ENCODE data around the gene UBE2E1.
"Not testable (repeated sequence)": the region's sequence is repeated elsewhere in the genome, so short reads cannot be mapped to it uniquely, and the experiment has no call there.

UBE2E1 gene

DNA sequence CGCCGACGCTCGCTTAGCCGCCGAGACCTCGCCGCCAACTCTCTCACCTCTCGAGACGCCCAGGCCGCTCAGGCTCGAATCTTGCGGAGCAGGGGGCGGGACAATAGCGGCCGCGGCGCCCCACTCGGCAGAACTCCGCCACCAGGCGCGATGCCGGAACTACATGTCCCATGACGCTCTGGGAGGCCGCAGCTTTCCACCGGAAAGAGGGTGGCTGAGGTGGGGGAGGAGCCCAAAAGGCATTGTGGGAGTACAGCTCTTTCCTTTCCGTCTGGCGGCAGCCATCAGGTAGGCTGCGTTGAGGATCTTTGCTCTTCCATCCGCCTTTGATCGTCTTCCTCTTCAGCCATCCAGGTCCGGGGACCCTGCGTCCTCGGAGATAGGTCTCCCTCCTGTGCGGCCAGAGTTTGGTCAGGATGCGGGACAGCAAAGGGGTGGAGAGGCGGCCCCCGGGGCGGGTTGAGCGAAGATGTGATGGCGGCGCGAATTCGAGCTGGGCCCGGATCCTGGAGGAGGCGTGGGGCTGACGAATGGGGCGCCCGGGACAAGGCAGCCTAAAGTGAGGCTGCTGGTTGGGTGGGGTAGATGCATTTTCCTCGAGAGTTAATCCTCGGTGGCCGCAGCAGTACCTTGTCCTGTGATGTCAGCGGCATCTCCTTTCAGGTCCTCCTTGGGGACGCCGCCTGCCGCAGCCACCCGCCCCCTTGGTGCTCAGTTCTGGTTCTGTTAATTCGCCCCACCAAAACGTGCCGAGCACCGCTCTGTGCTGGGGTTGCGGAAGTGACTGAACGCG, 111.3 kb downstream of the UBE2E1 start, which contains the start of the genes NKIRAS1 and RPL15:
TSS of gene NKIRAS1 (minus strand) at position 105 of the 793 bp plus-strand sequence. CDS start 6,086 bp downstream, outside the sequence.
TSS of gene RPL15 (plus strand) at position 247 of the 793 bp plus-strand sequence. CDS start 728 bp downstream, outside the sequence.
- DNase-seq (ENCODE audit: low spot score): peak; percentile 97

DNA sequence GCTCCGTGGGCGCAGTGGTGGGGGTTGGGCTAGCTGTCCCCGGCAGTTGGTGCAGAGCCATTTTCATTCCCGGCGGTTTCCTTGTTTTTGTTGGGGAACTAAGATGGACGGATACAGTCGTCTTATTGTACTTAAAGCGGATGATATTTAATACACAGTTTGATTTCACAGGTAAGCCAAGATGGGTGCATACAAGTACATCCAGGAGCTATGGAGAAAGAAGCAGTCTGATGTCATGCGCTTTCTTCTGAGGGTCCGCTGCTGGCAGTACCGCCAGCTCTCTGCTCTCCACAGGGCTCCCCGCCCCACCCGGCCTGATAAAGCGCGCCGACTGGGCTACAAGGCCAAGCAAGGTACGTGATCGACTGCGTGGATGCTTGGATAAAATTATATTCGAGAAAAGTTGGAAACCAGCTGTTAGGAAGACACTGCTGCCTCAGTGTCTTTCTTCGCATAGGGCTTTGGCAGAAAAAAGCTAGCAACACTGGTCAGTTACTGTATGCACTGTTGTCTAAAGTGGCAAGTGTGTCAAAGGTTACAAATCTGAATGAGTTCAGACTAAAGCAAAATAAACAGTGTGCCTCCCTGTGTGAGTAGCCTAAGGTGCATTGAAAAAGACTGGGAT, 112.0 kb downstream of the UBE2E1 start:
- not testable (repeated sequence) for DNase-seq (ENCODE audit: low spot score)

- not testable (repeated sequence) for DNase-seq (ENCODE audit: low spot score)
Measured at GRCh38 chr3:23918331-23918730, 112.6 kb downstream of the UBE2E1 start.

DNA sequence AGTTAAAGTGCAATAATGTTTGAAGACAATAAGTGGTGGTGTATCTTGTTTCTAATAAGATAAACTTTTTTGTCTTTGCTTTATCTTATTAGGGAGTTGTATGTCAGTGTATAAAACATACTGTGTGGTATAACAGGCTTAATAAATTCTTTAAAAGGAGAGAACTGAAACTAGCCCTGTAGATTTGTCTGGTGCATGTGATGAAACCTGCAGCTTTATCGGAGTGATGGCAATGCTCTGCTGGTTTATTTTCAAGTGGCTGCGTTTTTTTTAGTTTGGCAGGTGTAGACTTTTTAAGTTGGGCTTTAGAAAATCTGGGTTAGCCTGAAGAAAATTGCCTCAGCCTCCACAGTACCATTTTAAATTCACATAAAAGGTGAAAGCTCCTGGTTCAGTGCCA, 113.9 kb downstream of the UBE2E1 start:
- DNase-seq (ENCODE audit: low spot score): no peak

DNA sequence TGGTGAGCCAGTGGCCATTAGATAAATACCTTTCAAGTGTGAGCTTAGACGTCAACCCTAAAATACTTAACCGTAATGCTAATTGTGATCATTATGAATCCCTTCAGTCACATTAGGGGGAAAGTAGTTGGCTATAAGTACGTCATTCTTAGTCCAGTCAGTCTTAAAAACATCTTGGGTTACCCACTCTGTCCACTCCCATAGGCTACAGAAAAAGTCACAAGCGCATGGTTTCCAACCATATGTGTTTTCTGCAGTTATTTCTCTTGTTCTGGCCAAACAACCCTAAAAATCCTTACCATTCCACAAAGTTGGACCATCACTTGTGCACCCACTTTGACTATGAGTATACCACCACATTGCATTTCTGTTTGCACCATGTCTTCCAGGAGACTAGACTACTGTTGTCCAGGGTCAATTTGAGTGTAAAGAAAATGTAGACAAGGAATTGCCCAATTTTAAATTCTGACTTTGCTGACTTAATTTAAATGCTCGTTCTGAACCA, 114.4 kb downstream of the UBE2E1 start:
- no peak for DNase-seq (ENCODE audit: low spot score)

DNA sequence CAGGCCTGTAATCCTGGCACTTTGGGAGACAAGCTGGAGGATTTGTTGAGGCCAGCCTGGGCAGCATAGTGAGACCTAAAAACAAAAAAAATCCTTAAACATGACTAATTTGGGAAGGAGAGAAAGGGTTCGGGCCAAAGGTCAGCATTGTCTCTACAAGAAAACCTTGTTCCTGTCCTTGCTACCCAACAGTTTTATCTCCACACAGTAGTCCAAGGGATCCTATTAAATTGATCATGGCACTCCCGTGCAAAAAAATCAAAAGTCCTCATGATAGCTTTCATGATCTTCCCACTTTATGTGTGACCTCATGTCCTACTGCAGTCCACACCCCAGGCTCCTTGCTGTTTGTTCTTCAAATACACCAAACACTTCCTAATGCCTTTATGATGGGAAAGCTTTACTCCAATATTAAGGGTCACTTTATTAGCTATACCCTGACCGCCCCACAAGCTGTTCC, 115.3 kb downstream of the UBE2E1 start:
- DNase-seq (ENCODE audit: low spot score): no peak

DNA sequence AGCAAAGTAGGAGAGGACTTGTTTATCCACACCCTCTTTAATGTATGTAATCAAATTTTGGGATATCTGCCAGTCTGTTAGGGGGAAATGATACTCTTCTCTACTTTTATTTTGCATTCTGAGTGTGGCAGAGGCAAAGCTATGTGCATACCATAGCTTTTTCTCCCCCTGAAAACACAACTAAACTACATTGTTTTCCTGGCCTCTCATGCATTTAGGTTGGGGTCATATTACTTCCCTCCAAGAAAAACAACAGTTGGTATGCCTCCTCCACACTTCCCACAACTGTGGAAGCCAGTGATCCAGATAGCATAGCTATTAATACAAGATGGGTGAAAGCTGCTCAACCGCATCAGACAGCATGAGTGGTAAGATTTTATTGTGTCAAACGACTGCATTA, 118.0 kb downstream of the UBE2E1 start:
- DNase-seq (ENCODE audit: low spot score): no peak

- no peak for DNase-seq (ENCODE audit: low spot score)
Measured at GRCh38 chr3:23926246-23926645, 120.5 kb downstream of the UBE2E1 start.

- peak; percentile 39 for DNase-seq (ENCODE audit: low spot score)
Measured at GRCh38 chr3:23926736-23927135, 121.0 kb downstream of the UBE2E1 start.

DNA sequence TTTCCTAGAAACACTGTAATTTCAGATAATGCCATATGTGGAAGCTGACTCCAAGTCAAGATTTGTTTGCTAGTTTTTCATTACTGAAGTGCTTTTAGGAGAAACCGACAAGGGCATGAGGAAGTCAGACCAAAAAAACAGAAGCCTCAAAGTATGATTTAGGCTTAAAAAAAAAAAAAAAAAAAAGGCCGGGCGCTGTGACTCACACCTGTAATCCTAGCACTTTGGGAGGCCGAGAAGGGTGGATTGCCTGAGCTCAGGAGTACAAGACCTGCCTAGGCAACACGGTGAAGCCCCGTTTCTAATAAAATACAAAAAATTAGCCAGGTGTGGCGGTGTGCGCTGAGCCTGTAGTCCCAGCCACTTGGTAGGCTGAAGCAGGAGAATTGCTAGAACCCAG, 122.8 kb downstream of the UBE2E1 start:
- no peak for DNase-seq (ENCODE audit: low spot score)

- DNase-seq (ENCODE audit: low spot score): no peak
Measured at GRCh38 chr3:23931597-23931996, 125.8 kb downstream of the UBE2E1 start.

DNA sequence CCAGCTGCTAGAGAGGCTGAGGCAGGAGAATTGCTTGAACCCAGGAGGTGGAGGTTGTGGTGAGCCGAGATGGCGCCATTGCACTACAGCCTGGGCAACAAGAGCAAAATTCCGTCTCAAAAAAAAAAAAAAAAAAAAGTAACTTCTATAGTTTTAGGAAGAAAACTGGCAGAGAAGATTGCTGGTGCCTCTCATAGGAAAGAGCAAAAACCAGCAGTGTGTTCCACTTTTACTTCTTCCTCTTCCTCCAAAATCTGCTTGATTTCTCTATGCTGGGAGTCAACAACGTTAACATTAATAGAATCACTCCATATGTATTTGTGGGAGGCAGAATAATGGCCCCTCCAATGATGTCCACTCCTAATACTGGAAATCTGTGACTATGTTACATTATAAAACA, 126.8 kb downstream of the UBE2E1 start:
- DNase-seq (ENCODE audit: low spot score): no peak

- DNase-seq (ENCODE audit: low spot score): no peak
Measured at GRCh38 chr3:23934253-23934652, 128.5 kb downstream of the UBE2E1 start.

DNA sequence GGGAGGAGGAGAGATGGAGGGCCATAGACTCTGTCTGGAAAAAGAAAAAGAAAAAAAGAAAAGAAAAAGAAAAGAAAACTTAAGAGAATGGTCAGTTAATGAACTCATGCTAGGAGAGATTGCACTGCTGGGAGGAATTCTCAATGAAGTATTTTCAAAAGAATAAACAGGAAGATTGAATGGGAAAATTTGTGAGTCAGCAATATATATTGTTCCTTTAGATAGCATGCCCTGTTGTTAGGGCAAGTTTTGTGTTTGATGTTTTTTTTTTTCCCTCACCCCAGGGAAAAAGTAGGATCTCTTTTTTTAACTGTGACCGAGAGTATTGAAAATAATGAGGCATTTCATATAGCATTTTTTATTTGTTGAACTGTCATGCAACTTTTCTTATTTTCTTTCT, 131.5 kb downstream of the UBE2E1 start:
- no peak for DNase-seq (ENCODE audit: low spot score)

DNA sequence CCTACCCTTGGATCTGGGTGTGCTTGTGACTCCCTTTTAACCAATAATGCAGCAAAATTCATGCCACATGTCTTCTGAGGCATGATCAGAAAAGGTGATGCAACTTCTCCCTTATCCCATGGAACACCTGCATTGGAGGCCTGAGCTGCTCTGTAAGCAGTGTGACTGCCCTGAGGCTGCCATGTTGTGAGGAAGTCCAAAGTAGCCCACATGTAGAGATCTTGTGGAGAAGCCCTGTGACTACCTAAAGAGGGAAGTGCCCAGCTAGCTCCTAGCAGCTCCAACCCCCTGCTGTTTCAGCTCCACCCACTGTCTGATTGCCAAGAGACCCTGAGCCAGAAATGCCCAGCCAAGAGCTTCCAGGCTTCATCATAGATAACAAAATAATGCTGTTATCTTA, 132.9 kb downstream of the UBE2E1 start:
- no peak for DNase-seq (ENCODE audit: low spot score)

DNA sequence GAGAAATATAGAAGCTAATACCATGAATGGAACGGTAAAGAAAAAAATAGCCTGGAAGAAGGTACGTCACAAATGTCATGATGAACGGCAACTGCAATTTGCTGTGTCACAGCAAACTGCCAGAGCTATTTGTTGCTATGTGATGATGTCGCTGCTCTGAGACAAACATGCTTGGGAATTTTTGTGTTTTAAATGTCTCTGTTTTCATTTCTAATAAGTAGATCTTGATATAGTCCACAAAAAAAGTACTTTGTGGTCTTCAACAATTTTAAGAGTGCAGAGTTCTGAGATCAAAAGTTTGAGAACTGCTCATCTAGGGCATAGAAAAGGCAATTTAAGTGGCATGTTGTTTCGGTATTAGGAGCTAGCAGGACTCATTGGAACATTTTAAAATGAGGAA, 135.0 kb downstream of the UBE2E1 start:
- DNase-seq (ENCODE audit: low spot score): no peak

All from putamen (tissue), 1 donor.